Type B pancreatic cell (in vitro differentiated cells): Measurements from ENCODE around the gene TSC22D1. TPM values are rescaled to one million over a fixed set of nuclear protein-coding genes. Genes with fewer than 3 reads are reported as not detected.

ENCODE experiments used
- DNase-seq: peaks from one replicate; pipeline ENCODE4 v3.0.0; 2021; ENCODE audit warnings: mixed read lengths; ENCODE audit not compliant: unreplicated experiment; ENCODE audit errors: extremely low spot score
- H3K27ac Mint-ChIP-seq: 2 replicates; pipeline ENCODE4 v1.8.0; 2021; ENCODE audit warnings: mild to moderate bottlenecking, mixed read lengths
- H3K27me3 Mint-ChIP-seq: 2 replicates; pipeline ENCODE4 v1.8.0; 2021; ENCODE audit warnings: mixed read lengths
- H3K36me3 Mint-ChIP-seq: 2 replicates; pipeline ENCODE4 v1.8.0; 2021; ENCODE audit warnings: mixed read lengths
- H3K4me1 Mint-ChIP-seq: one replicate; pipeline ENCODE4 v1.8.0; 2021; ENCODE audit warnings: mixed read lengths; ENCODE audit not compliant: unreplicated experiment
- H3K4me3 Mint-ChIP-seq: 2 replicates; pipeline ENCODE4 v1.8.0; 2021; ENCODE audit warnings: mild to moderate bottlenecking, mixed read lengths
- H3K9me3 Mint-ChIP-seq: 2 replicates; pipeline ENCODE4 v1.8.0; 2021; ENCODE audit warnings: mixed read lengths
- total RNA-seq: library from RNA; stranded (reverse); gene quantifications from 2 replicates; pipeline ENCODE4 v1.2.1, GENCODE V29; 2021; ENCODE audit warnings: low replicate concordance
- TF ChIP-seq, protein P1 (sequence below): fragments of 200-600 bp; sonication (generic); conservative IDR thresholded peaks from 2 replicates; pipeline ENCODE4 v1.5.0; 2021; ENCODE audit warnings: antibody characterized with exemption, mild to moderate bottlenecking

The TSC22D1 gene
- total RNA-seq, 1 donor from 2014 or later, result 132 TPM

DNA sequence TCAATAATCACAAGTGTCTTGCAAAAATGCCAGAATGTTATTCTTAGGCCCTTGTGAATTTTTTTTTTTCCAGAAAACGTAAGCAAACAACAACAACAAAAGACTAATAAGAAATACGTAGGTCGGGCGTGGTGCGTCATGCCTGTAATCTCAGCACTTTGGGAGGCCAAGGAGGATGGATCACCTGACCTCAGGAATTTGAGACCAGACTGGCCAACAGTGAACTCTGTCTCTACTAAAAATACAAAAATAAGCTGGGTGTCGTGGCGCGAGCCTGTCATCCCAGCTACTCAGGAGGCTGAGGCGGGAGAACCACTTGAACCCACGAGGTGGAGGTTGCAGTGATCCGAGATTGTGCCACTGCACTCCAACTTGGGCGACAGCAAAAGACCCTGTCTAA, 20.9 kb downstream of the TSC22D1 start:
- no peaks in the 10 kb centered on the region for H3K27me3 Mint-ChIP-seq
- TF ChIP-seq, protein P1, sequence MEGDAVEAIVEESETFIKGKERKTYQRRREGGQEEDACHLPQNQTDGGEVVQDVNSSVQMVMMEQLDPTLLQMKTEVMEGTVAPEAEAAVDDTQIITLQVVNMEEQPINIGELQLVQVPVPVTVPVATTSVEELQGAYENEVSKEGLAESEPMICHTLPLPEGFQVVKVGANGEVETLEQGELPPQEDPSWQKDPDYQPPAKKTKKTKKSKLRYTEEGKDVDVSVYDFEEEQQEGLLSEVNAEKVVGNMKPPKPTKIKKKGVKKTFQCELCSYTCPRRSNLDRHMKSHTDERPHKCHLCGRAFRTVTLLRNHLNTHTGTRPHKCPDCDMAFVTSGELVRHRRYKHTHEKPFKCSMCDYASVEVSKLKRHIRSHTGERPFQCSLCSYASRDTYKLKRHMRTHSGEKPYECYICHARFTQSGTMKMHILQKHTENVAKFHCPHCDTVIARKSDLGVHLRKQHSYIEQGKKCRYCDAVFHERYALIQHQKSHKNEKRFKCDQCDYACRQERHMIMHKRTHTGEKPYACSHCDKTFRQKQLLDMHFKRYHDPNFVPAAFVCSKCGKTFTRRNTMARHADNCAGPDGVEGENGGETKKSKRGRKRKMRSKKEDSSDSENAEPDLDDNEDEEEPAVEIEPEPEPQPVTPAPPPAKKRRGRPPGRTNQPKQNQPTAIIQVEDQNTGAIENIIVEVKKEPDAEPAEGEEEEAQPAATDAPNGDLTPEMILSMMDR, result no peak
- no peak for DNase-seq

DNA sequence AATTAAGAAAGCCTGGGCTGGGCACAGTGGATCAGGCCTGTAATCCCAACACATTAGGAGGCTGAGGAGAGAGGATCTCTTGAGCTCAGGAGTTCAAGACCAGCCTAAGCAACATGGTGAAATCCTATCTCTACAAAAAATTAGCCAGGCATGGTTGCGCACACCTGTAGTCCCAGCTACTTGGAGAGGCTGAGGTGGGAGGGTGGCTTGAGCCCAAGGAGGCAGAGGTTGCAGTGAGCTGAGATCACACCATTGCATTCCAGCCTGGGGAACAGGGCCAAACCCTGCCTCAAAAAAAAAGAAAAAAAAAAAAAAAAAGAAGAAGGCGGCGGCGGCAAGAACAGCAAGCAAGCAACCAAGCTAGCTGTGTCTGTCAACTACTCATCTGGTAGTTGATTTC, 26.7 kb downstream of the TSC22D1 start:
- DNase-seq, result no peak
- TF ChIP-seq, protein P1, result no peak
- no peaks in the 10 kb centered on the region for H3K9me3 Mint-ChIP-seq
- H3K4me3 Mint-ChIP-seq, result no peak overlapping the region
- peaks cover 19% of the 10 kb centered on the region for H3K36me3 Mint-ChIP-seq
- H3K27me3 Mint-ChIP-seq, result no peaks in the 10 kb centered on the region
- H3K4me1 Mint-ChIP-seq, result peaks cover 4% of the 10 kb centered on the region
- H3K27ac Mint-ChIP-seq, result no peak overlapping the region

More for the DNA sequence above, 20.9 kb downstream of the TSC22D1 start:
- Mint-ChIP-seq H3K9me3 (no peaks in the 10 kb centered on the region), H3K36me3 (peaks cover 18% of the 10 kb centered on the region), H3K4me1 (peaks cover 4% of the 10 kb centered on the region), H3K27ac (no peak overlapping the region), H3K4me3 (no peak overlapping the region)

DNA sequence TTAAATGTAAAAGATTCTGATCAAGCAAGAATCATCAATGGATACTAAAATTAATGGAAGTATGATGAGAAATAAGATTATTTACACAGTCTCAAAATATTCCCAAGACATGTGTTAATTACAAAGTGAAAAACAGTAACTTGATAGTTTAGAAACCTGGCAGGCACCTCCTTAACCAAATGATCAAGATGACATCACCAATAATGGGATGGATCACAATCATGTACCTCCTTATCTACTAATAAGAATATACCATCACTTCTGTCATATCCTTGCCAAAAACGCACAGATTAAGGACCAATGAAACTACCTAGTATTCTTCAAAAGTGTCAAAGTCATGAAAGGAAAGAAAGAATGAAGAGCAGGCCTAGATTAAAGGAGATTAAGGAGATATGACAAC, 30.0 kb downstream of the TSC22D1 start:
- H3K4me1 Mint-ChIP-seq, result peaks cover 7% of the 10 kb centered on the region
- TF ChIP-seq, protein P1, result no peak
- H3K36me3 Mint-ChIP-seq, result peaks cover 14% of the 10 kb centered on the region
- DNase-seq, result no peak
- no peak overlapping the region for H3K4me3 Mint-ChIP-seq
- no peaks in the 10 kb centered on the region for H3K27me3 Mint-ChIP-seq
- H3K9me3 Mint-ChIP-seq, result no peaks in the 10 kb centered on the region
- no peak overlapping the region for H3K27ac Mint-ChIP-seq

DNA sequence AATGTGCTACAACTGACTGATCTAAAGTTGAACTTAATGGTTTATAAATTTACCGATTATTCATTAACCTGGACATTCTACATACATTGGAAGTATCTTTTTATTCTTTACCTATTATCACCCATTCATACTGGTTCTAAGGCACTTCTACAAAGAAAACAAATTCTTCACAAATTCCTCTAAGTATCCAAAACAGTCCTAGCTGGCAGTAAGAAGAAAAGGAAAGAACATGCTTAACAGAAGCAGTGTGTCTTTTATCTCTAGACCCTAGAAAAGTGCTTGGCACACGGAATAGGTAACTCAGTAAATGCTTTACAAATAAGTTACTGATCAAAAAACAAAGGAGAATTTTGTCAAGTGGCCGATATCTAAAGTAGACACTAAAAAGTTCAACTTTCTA, 32.8 kb downstream of the TSC22D1 start:
- peaks cover 22% of the 10 kb centered on the region for H3K36me3 Mint-ChIP-seq
- no peak overlapping the region for H3K27ac Mint-ChIP-seq

DNA sequence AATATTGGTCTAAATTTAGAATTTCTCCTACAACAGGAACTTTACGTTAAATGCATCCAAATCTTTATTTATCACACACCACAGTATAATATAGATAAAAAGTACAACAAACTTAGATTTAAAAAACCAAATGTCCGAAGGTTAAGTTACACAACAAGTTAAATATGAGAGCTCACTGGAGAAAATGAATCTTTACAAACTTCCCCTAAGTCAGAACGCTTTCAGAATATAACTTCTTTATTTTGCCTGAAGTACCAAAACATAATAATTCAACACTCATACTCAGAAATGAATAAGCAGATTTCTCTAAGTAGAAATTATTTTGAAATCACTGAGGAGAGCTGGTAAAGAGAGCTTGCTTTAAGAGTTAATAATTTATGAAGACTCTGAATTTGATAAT, 33.8 kb downstream of the TSC22D1 start:
- Mint-ChIP-seq H3K4me3 (no peak overlapping the region), H3K9me3 (no peaks in the 10 kb centered on the region), H3K27ac (no peak overlapping the region), H3K4me1 (peaks cover 10% of the 10 kb centered on the region), H3K27me3 (no peaks in the 10 kb centered on the region), H3K36me3 (peaks cover 22% of the 10 kb centered on the region)
- no peak for DNase-seq
- TF ChIP-seq, protein P1, result no peak

More for the DNA sequence above, 32.8 kb downstream of the TSC22D1 start:
- Mint-ChIP-seq H3K4me3 (no peak overlapping the region), H3K9me3 (no peaks in the 10 kb centered on the region), H3K4me1 (peaks cover 10% of the 10 kb centered on the region), H3K27me3 (no peaks in the 10 kb centered on the region)
- no peak for DNase-seq
- TF ChIP-seq, protein P1, result no peak

DNA sequence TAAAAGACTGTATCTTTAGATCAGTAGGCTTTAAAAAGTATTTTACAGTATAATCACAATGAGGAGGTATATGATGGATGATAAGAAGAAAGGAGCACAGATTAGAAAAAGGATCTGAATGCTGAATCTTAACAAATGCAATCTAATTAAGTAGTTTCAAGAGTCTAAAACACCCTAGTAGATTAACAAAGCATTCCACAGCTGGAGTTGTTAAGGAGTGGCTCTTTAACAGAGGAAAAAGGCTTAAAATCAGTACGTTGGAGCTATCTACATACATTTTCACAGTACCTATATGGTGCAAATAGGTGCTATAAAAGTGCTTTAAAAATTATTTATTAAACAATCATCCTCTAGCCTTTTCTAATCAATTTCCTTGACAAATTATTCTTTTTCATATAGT, 34.5 kb downstream of the TSC22D1 start:
- H3K27ac Mint-ChIP-seq, result no peak overlapping the region
- TF ChIP-seq, protein P1, result no peak
- H3K4me1 Mint-ChIP-seq, result peaks cover 10% of the 10 kb centered on the region
- H3K4me3 Mint-ChIP-seq, result no peak overlapping the region
- no peak for DNase-seq
- H3K27me3 Mint-ChIP-seq, result no peaks in the 10 kb centered on the region
- H3K9me3 Mint-ChIP-seq, result no peaks in the 10 kb centered on the region
- peaks cover 21% of the 10 kb centered on the region for H3K36me3 Mint-ChIP-seq
